SH-SY5Y (cell line): ENCODE data around the gene CSRNP3.

Source experiments
- GATA2 ChIP-seq: IDR thresholded peaks from 2 replicates; pipeline ENCODE4 v1.6.1; 2011; ENCODE audit warnings: mild to moderate bottlenecking, low read depth, low read length
- GATA3 ChIP-seq: IDR thresholded peaks from 2 replicates; pipeline ENCODE4 v1.6.1; 2011; ENCODE audit warnings: low read depth, mild to moderate bottlenecking, low read length, moderate library complexity

GRCh38 chr2:165466386-165466785, 3.1 kb upstream of the CSRNP3 start:
- no peak for TF ChIP-seq GATA2
- no peak for TF ChIP-seq GATA3
